Kasumi-1 (cell line): ENCODE data around the gene HLCS.

Source experiments
- DNase-seq, 2 experiments: peaks; one replicate each; lab custom pipeline; 2025; lab: John Stamatoyannopoulos, UW

The HLCS gene

GRCh38 chr21:36811762-36812161, 154.7 kb downstream of the HLCS start:
- no peak for DNase-seq

DNA sequence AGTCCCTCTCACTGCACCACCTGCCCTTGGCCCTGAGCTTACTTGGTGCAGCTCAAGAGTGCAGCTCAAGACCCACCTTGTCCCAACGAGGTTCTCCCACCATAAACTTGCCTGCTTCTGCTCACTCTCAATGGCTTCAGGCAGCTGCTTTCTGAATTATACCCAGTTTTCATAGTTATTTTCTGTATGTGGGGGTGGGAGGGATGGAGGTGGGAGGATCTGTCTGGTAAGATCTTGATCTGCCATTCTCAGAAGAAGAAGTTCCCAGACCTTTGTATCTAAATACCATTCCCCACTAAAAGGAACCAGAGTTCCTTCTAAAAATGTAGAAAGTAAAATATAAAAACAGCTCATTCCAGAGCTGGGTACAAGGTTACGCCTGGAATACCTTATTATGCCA, 156.0 kb downstream of the HLCS start:
- no peak for DNase-seq

DNA sequence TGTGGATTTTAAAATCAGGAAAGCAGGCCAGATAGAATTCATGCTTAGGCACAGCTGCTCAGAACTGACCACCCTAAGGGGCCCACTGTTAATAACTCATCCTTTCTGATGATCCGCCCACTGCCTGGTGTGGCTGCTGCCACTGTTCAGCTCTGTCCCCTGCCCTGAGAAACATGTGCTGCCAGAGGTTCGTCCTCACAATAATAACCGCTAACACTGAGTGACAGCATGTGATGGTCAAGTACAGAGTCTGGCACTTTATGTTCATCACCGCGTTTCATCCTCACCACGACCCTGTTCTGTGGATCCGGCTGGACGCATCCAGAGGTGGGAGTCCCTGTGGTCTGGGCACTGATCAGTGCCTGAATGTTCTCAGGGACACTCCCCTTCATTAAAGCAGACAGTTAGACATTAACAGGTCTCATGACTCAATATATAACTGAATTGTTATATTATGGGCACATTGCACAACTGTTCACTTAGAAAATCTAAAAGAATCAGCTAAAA, 159.0 kb downstream of the HLCS start:
- DNase-seq: no peak

GRCh38 chr21:36806103-36806502, 160.4 kb downstream of the HLCS start:
- no peak for DNase-seq

- DNase-seq: no peak
Observed at GRCh38 chr21:36804874-36805611, 161.4 kb downstream of the HLCS start.

GRCh38 chr21:36803816-36804439, 162.5 kb downstream of the HLCS start:
- no peak for DNase-seq

- DNase-seq: no peak
Observed at GRCh38 chr21:36803051-36803645, 163.3 kb downstream of the HLCS start.

- DNase-seq: no peak
Observed at GRCh38 chr21:36800734-36801133, 165.7 kb downstream of the HLCS start.

DNA sequence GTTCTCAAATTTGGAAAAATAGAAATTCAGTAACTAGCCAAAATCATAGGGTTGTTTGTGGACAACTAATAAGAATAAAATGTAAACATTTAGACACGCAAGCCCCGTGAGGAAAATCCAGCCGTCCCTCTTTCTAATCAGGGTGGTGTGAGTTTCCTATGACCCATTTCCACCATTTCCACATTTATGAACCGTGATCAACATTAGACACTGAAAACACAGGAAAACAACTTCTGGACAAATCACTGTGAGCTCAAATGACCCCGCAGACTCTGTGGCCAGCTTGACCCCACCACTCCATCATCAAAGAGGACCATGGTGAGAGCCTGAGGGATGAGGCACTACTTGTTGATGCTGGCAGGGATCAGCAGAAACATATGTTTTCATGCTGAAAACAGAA, 166.6 kb downstream of the HLCS start:
- no peak for DNase-seq

- DNase-seq: no peak
Observed at GRCh38 chr21:36798491-36798890, 168.0 kb downstream of the HLCS start.

- no peak for DNase-seq
Observed at GRCh38 chr21:36796070-36796469, 170.4 kb downstream of the HLCS start.

GRCh38 chr21:36792505-36792967, 173.9 kb downstream of the HLCS start:
- DNase-seq: no peak

DNA sequence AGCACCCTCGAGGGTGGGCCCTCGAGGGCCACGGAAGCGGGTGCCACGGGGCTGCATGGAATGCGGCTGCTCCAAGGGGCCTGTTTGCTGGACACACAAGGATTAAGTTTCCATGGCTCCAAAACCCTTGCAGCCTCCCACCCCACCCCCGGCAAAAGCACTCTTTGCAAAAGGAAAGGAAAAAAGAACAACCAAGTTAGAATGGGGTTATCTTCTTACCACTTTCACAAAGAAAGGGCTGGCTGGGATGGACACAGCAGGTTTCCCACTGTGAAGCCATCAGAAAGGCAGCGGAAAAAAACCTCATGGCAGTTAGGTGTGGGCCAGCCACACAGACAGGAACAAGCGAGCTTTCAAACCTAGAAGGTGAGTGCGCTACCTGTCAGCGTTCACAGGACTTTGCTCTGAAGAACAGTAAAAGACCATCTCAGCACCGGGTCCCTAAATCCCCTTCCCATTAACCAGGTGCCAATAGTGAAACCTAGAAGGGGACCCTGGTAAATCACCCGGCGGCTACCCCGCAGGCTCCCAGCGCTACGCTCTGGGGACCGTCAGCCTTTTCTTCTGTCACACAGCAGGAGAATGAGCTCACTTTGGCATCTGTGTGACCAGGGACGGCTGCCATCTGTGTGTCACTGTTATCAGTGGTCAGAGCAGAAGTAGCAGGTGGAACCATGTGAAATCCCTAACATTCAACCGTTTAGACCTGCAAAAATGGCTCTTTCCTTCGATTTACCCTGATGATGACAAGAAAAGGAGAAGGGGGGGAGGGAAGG, 174.6 kb downstream of the HLCS start:
- no peak for DNase-seq

DNA sequence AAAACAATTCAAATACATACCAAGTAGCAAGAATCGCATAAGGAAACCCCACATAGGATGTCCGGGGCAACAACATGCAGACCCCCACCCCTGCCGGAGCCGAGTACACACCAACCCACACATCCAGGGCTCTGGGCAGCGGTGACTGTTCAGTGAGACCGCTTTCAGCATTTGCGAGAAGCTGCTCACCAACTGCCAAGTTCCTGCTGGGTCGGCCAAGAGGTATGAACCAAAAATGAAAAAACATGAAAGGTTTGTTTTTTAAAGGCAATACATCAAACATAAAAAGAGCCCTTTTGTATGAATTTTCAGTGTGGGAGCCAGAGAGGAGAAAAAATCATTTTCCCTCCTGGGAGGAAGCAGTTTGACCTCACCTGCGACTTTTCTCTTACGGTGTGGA, 175.3 kb downstream of the HLCS start:
- no peak for DNase-seq

GRCh38 chr21:36790616-36791015, 175.9 kb downstream of the HLCS start:
- peak in 1 of 2 experiments; percentile 16 for DNase-seq

- no peak for DNase-seq
Observed at GRCh38 chr21:36788120-36788638, 178.3 kb downstream of the HLCS start.

- DNase-seq: no peak
Observed at GRCh38 chr21:36786186-36786585, 180.3 kb downstream of the HLCS start.

DNA sequence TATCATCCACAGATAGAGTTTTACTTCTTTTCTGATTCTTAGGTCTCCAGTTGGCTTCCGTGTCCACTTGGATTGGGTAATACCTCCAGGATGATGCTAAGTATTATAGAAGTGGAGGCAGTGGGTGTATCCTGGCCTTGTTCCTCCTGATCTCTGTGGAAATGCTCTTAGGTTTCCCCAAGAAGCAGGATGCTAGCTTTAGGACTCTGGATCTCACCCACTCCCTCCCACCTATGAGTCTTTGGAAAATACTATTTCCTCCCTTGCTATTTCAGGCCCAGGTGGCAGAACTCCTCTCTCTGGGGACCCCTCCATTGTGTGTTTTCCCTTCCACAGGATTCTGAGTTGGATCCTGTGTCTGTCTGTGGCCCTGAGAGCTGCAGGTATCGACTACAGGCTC, 180.9 kb downstream of the HLCS start:
- no peak for DNase-seq

DNA sequence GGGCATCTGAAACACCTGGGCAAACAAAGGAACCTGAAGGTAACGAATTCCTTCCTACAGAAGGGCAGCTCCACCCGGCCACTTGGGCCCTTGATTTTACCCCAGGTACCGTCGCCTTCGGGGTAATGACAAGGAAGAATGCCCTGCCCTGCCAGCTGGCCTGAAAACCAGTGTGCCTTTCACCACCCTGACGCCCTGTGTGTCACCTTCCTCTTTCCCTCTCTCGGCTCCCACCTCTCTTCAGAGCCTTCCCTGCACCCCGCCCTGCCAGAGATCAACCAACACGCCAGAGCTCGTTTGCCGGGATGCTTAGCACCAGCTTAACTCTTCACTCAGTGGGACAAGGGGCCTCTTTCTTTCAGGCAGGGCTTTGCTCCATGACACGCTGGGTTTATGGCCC, 181.5 kb downstream of the HLCS start:
- DNase-seq: no peak

- DNase-seq: no peak
Observed at GRCh38 chr21:36783612-36784374, 182.7 kb downstream of the HLCS start.

DNA sequence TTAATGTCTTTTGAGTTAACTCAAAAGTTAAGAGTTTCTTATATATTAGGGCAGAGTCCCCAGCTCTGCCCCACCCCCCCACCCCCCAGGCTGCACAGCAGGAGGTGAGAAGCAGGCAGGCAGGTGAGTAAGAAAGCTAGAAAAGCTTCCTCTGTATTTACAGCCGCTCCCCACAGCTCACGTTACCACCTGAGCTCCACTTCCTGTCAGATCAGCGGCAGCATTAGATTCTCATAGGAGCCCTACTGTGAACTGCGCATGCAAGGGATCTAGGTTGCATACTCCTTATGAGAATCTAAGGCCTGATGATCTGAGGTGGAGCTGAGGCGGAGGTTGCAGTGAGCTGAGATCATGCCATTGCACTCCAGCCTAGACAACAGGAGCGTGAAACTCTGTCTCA, 185.6 kb downstream of the HLCS start:
- no peak for DNase-seq
